GM19467 (cell line): ENCODE measurements around the gene TUBA1C.
"Not testable (repeated sequence)": the region's sequence is repeated elsewhere in the genome, so short reads cannot be mapped to it uniquely, and the experiment has no call there.

ENCODE experiments used
- ATAC-seq: cut with Tn5 transposase; IDR thresholded peaks from one replicate; pipeline ENCODE4 v1.9.1; 2021; ENCODE audit warnings: mild to moderate bottlenecking, moderate library complexity; ENCODE audit not compliant: unreplicated experiment

TUBA1C gene

GRCh38 chr12:49255456-49255855 is 9.4 kb upstream of the TUBA1C start:
- ATAC-seq, result not testable (repeated sequence)

GRCh38 chr12:49255857-49256637 is 8.8 kb upstream of the TUBA1C start:
- no peak for ATAC-seq

GRCh38 chr12:49257508-49258184 is 7.2 kb upstream of the TUBA1C start:
- not testable (repeated sequence) for ATAC-seq

GRCh38 chr12:49259452-49259851 is 5.4 kb upstream of the TUBA1C start:
- no peak for ATAC-seq

- ATAC-seq, result no peak
Measured at GRCh38 chr12:49260166-49260565, 4.7 kb upstream of the TUBA1C start.

DNA sequence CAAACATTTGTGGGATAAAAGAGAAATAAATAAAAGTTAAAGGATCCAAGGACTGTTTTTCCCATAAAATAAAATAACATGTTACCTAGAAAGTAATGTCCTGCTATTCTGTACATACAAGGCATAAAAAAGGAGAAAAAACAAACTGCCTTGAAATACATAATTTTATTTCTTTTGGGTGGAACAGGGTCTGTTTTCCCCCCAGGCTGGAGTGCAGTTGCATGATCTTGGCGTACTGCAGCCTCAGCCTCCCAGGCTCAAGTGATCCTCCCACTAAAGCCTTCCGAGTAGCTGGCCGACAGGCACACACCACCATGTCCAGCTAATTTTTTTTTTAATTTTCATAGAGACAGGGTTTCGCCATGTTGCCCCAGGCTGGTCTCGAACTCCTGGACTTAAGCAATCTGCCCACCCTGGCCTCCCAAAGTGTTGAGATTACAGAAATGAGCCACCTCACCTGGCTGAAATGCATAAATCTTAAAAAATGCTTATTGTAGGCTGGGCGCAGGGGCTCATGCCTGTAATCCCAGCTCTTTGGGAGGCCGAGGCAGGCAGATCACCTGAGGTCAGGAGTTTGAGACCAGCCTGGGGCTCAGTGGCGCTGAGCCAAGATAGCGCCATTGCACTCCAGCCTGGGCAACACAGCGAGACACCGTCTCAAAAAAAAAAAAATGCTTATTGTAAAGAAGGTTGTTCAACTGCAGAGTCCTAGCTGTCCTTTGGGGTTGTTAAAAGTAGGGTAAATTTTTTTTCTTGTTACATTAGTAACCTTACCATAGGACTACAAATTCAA is 4.1 kb upstream of the TUBA1C start:
- no peak for ATAC-seq

GRCh38 chr12:49261721-49262120 is 3.2 kb upstream of the TUBA1C start:
- no peak for ATAC-seq

GRCh38 chr12:49263400-49263763 is 1.5 kb upstream of the TUBA1C start:
- no peak for ATAC-seq

DNA sequence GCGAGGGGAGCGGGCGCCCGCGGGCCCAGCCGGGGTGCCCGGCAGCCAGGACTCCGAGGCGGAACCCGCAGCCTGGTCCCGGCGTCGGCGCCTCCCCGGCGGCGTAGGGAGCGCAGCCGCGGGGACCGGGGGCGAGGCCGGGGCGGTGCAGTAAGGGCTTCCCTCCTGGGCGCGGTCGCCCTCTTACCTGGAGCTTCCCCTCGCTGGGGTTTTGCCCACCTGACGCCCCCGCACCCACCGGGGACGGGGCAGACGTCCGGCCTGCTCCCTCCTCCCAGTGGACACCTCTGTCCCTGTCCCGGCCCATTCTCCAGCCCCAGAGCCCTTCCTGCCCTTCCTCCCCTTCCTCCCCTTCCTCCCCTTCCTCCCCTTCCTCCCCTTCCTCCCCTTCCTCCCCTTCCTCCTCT is 413 bp upstream of the TUBA1C start:
- peak; percentile 21 for ATAC-seq

GRCh38 chr12:49269191-49269590 is 4.3 kb downstream of the TUBA1C start:
- not testable (repeated sequence) for ATAC-seq

DNA sequence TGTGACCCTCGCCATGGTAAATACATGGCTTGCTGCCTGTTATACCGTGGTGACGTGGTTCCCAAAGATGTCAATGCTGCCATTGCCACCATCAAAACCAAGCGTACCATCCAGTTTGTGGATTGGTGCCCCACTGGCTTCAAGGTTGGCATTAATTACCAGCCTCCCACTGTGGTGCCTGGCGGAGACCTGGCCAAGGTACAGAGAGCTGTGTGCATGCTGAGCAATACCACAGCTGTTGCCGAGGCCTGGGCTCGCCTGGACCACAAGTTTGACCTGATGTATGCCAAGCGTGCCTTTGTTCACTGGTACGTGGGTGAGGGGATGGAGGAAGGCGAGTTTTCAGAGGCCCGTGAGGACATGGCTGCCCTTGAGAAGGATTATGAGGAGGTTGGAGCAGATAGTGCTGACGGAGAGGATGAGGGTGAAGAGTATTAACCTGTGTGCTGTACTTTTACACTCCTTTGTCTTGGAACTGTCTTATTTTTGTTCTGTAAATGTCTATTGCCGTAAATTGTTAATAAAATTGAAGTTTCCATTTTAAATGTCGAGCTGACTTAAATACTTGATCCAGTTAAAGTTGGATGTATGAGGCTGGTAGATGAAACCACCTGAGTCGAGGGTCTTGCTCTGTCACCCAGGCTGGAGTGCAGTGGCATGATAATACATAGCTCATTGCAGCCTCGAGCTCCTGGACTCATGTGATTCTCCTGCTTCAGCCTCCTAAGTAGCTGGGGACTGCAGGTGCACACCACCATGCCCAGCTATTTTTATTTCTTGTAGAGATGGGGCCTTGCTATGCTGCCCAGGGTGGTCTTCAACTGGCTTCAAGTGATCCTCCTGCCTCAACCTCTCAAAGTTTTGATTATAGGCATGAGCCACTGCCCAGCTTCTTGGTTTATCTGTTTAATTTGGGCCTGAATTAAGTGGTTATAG is 8.2 kb downstream of the TUBA1C start:
- no peak for ATAC-seq

- ATAC-seq, result no peak
Measured at GRCh38 chr12:49273726-49274395, 9.0 kb downstream of the TUBA1C start.

DNA sequence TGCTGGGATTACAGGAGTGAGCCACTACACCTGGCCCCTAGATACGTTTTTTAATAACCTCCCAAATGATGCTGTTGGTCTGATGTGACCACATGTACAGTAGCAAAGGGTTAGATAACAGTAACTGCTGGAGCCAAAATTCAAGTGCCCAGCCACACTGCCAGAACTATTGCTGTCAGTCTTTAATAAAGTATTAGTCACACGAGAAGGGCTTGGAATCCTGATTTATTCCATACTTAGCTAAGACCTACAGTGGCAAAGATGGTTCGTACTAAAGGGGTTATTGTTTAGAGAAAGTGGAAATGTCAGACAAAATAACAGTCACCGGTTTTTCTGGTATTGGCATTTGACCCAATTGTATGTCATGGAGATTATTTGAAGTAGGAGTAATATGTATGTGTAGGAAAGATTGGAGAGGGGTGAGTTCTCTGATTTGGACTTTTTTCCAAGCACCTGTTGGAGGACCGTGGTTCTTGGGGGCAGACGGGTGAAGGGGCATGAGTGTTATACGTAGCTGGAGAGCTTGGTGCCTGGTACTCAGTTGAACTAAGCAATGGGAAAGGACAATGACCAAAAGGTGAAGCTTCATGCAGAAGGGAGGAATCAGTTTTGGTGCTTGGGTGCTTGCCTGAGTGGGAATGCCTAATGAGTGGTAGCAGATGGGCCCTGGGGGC is 9.7 kb downstream of the TUBA1C start:
- ATAC-seq, result no peak

DNA sequence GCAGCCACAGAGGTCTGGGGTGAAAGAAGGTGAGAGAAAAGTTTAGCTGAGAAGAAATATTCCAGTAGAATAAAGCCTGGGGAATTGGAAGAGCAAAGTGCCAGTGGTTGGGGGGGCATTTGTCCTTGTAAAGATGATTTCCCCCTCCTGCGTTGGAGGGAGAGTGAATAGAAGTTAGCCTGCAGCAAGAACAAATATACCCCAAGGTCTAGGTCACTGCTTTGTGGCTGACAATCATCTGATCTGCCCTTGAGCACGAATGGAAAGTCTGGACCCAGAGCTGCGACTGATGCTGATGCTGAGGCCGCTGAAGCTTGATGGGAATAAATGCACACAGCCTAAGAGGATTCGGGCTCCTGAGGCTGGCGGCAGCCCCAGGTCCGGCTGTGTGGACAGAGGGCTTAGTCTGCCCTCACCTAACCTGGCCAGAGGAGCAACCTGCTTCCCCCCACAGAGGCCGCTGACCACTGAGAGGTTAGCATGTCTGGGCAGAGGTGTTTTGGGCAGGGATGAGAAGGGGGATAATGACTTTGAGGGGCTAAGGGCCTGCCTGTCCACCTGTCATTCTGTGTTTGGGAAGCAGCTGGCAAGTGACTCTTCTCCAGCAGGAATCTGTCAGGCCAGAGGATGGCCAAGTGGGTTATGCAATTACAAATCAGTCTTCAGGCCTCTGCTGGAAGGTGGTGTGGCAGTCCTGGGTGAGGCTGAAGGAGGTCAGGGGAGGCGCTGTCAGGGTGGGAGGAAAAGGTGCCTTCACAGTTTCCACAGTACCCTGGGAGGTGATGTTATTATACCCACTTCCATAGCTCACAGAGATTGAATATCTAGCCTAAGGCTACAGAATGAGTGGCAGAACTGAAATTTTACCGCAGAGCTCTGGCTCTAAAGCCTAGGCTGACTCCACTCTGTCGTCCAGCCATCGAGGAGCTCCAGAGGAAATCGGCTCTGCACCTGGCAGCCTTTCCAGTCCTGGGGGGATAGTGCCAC is 11.7 kb downstream of the TUBA1C start:
- no peak for ATAC-seq

- ATAC-seq, result no peak
Measured at GRCh38 chr12:49277466-49277865, 12.6 kb downstream of the TUBA1C start.

DNA sequence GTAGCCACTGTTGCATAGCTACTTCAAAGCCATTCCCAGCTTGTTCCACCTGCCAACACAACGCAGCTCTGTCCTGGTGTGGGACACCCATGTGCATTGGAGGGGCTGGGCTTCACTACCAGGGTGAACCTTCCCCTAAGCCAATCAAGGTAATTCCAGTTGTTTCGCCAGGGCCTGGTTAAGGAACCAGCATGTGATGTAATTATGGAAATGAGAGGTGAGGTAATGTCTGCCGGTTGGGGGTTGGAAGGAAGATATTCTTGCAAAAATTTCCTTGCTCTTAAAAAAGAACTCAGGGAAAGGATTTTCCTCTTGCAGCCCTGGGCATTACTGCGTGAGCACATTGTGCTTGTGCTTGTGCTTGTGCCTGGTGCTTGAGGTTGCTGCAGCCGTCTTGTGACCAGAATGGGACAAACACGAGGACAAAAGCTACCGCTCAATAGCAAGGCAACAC is 14.9 kb downstream of the TUBA1C start:
- ATAC-seq, result no peak

DNA sequence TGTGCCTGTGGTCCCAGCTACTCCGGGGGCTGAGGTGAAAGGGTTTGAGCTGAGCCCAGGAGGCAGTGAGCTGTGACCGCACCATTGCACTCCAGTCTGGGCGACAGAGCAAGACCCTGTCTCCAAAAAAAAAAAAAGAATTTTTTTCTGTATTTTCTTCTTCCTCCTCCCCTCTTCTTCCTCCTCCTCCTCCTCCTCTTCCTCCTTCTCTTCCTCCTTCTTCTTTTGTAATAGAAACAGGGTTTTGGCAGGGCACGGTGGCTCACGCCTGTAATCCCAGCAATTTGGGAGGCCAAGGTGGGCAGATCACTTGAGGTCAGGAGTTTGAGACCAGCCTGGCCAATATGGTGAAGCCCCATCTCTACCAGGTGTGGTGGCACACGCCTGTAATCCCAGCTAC is 15.7 kb downstream of the TUBA1C start:
- ATAC-seq, result not testable (repeated sequence)

DNA sequence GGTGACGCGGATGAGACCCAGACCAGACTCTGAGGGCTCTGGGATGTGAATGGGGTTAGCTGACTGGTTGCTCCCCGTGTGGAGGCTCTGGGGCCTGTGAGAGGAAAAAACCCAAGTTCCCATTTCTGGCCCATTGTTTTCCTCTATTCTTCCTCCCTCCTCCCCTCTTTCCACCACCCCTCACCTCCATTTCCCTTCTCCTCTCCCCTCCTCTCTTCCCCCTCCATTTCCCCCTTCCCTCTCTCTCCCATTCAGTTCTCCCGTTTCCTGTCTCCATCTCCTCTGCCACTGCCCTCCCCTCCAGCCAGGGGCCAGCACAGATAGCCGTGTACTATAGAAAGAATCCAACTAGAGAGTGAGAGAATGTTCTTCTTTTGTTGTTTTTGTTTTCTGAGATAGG is 17.4 kb downstream of the TUBA1C start:
- ATAC-seq, result no peak
